Anterior cingulate cortex (tissue), 58 donors: ENCODE data around the gene CAPN1.
"Not testable (repeated sequence)": the region's sequence is repeated elsewhere in the genome, so short reads cannot be mapped to it uniquely, and the experiment has no call there.

Experiments used
- DNase-seq, 58 donors: peaks; one replicate each; lab custom pipeline; 2025; lab: John Stamatoyannopoulos, UW

CAPN1 gene

DNA sequence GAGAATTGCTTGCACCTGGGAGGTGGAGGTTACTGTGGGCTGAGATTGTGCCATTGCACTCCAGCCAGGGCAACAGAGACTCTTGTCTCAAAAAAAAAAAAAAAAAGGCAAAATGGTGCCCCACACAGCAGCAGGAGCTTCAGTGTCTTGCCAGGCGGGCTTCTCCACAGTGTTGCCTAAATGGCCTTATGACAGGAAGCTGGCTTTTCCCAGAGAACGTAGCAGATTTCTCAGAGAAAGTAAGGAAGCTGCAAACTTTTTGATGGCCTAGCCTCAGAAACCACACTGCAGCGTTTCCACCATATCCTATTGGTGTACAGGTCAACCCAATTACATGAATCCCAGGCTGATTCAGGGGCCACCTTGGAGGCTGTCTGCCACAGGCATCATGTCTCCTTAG lies 24.4 kb upstream of the CAPN1 start:
- no peak for DNase-seq

DNA sequence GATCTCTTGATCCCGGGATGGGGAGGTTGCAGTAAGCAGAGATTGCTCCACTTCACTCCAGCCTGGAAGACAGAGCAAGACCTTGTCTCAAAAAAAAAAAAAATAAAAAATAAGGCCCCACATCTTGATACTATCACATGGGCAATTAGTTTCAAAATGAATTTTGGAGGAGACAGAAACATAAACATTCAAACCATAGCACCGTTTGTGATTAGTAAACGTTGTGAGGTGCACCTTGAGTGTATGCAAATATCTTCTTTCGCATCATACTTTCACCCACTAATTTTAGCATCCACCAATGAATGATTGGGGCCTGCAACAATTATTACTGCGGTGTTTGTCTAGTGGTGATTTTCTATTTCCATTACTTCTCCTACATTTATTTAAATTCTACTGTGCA lies 22.7 kb upstream of the CAPN1 start:
- DNase-seq, result no peak

DNA sequence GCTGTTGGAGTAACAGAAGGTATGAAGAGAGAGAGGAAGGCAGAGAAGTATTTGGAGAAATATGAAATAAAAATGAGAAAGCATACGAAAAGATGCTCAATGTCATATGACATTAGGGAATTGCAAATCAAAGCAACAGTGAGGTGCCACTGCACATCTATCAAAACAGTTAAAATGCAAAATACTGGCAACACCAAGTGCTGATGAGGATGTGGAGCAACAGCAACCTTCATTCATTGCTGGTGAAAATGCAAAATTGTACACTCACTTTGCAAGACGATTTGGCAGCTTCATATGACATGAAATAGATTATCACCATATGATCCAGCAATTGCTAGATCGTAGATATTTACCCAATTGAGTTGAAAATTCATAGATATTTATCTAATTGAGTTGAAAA lies 21.1 kb upstream of the CAPN1 start:
- DNase-seq, result no peak

DNA sequence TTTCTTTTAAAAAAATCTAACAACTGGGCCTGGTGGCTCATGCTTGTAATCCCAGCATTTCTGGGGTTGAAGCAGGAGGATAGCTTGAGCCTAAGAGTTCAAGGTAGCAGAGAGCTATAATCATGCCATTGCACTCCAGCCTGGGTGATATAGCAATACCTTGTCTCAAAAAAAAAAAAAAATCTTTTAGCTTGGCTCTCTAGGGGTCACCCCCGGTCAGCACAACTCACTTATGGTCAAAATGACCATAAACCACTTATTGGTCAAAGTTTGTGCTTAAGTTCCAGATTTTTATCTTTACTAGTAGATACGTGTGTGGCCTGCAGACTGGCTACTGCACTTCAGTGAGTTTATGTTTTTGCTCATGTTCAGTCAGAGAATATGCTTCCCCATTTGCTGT lies 18.0 kb upstream of the CAPN1 start:
- no peak for DNase-seq

DNA sequence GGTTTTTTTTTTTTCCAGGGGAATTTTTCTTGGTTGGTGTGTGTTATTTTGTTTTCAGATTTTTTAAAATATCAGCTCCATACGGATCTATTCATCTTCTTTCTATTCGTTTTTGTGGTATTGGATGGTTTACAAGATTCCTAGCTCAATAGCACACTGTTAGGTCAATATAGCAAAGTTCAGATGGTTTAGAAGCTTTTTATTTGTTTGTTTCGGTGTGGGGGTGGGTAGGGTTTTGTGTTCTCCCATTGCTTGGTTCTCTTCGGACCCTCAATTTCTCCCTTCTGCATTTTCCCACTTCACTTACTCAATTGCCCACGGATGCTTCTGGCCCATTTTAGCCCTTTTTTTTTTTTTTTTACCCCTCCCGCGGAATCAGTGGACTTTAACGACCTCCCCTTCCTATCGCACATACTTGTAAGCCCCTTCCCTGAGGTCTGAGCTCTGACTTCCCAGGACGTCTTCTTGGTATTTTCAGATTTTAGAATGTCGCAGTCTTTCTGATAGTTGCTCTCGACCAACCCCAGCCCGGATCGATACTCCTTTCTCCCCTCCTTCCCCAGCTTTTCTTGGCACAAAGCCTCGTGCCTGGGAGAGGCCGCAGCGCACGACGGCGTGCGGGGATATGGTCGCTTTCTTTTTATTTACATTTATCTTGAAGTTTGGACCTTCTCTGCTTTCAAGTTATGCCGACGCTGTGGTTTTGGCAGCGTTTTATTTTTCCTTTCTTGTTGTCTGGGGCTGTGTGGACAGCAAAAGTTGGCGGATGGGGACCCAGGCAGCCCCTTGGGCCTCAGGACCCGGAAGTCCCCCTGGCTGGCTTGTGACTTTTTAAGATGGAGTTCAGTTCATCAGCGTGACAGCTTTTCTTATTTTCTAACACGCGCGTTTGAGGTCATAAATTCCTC lies 16.1 kb upstream of the CAPN1 start:
- DNase-seq, result no peak

DNA sequence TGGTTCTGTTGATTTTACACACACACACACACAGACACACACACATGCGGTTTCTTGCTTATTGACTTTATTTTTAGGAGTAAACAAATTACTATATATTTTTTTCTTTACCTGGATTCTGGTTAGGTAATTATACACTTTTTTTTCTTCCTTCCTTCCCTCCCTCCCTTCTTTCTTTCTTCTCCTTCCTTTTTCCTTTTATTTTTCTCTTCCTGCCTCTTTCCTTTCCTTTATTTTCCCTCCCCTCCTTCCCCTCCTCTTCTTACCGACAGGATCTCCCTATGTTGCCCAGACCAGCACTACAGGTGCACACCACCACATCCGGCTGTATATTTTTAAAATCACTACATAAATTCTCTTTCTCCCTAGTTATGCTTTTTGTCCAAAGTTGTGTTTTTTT lies 14.8 kb upstream of the CAPN1 start:
- DNase-seq, result no peak

DNA sequence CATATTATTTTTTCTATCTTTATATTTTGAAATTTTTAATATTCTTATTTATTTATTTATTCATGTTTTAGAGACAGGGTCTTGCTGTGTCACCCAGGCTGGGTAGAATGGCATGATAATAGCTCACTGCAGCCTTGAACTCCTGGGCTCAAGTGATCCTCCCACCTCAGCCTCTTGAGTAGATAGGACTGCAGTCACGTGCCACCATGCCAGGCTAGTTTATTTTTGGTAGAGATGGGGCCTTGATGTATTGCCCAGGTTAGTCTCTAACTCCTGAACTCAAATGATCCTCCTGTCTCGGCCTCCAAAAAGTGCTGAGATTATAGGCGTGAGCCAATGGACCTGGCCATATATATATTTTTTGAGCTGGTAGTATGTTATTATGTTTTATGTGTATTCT lies 14.1 kb upstream of the CAPN1 start:
- no peak for DNase-seq

DNA sequence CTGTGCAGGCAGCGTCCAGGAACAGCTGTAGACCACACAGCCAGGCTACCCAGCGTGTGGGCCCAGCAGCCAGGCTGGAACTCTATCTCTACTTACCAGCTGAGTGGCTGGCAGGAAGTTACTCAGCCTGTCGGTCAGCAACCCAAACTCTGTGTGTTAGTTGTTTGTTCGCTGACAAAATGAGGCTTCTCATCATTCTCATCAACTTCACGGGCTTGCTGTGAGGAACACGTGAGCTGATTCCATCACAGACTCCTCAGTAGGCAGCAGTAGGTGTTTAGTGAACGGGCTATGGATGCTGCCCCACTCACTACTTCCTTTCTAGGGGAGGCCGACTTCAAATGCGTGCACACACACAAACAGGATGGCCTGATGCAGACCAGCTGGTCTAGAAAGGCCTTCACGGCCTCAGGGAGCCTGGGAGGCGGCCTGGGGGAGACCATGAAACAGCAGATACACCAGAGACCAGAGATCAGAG lies 12.5 kb upstream of the CAPN1 start:
- DNase-seq, result no peak

DNA sequence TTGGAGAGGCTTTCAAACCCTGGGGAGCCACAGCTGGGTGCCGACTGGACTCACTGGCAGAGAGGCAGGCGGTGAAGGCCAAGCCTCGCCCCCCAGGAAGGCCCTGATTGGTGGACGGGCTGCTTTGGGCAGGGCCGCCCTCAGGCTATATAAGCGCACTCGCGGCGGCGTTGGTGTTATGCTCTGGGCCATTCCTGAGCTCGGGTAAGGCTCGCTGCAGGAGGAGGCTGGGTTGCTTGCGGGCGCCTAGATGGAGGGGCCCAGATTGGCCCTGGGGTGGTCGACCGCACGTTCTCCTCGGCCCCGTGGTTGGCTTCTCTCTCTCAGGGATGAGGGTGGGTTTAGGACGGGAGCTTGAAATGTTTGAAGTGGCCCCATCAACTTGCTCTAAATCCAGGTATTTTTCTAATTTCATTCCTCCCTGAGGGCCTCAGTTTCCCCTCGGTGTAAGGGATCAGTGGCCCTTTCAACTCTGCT lies 11.6 kb upstream of the CAPN1 start, which contains the start of gene SPDYC:
Gene SPDYC, plus strand, starts transcription at position 176 of the 477 bp plus-strand sequence. CDS start 1,125 bp downstream, outside the sequence.
- DNase-seq, result no peak

DNA sequence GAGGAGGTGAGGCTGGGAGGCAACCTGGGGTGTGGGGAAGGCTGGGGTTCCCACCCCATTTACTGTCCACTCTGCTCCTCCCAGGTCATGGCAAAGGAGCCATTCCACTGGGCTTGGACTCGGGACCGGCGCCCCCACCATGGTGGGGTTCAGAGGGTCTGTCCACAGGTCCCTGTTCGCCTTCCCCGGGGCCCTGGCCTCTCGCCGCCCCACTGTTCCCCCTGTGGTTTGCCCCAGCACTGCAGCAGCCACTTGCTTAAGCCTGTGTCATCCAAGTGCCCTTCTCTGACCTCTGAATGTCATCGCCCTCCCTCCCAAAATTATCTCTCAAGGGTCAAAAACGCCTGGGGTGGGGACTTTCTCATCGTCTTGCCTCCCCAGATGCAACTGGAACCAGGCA lies 9.1 kb upstream of the CAPN1 start:
- DNase-seq, result no peak

DNA sequence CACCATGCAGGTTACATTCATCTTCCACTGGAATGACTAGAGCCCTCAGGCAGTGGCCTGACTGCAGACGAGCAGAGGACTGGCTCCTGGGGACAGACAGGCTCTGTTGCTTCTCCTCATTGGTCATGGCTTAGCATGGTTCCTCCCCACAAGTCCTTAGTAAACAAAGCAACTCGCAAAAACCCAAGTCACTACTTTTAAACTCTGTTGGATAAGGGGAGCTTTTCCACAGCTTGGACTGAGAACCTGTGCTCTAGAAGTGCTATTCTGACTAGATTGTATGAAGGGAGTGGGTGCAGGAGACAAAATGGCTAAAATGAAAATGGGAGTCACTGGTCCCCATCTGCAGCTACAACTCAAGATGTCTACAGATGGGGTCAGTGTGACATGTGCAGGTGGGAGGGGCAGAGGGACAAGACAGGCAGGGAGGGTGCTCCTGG lies 7.1 kb upstream of the CAPN1 start:
- DNase-seq, result not testable (repeated sequence)

DNA sequence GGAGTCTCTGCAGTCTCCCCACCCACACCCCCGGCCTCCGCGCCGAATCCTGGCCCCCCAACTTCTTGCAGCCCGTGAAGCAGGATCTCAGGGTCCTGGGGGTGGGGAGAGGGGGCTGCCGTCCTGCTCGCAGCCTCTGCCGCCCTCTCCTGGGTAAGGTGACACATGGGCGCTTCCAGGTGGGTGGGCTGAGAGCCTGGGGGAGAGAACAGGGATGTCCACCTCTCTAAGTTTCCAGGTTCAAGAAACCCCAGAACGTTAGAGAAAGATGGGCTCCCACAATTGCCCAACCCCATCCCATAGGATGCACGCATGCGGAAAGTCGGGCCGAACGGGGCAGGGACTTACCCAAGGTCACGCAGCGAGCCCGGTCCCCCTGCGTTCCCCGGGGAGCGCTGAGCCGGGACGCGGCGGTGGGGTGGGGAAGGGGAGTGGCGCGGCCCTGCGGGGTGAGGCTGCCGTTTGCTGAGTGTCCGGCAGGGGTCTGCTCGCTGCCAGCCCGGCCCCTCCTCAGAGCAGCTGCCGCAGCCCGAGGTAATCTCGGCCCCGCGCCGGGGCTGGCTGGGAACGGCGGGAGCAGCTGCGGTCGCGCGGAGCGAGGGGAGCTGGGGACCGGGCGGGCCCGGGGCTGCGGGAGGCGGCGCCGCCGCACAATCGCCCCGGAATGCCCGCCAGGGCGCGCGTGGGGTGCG lies 705 bp upstream of the CAPN1 start:
- peak in 20 of 58 donors; percentile 11 to 59 (median 34) for DNase-seq

DNA sequence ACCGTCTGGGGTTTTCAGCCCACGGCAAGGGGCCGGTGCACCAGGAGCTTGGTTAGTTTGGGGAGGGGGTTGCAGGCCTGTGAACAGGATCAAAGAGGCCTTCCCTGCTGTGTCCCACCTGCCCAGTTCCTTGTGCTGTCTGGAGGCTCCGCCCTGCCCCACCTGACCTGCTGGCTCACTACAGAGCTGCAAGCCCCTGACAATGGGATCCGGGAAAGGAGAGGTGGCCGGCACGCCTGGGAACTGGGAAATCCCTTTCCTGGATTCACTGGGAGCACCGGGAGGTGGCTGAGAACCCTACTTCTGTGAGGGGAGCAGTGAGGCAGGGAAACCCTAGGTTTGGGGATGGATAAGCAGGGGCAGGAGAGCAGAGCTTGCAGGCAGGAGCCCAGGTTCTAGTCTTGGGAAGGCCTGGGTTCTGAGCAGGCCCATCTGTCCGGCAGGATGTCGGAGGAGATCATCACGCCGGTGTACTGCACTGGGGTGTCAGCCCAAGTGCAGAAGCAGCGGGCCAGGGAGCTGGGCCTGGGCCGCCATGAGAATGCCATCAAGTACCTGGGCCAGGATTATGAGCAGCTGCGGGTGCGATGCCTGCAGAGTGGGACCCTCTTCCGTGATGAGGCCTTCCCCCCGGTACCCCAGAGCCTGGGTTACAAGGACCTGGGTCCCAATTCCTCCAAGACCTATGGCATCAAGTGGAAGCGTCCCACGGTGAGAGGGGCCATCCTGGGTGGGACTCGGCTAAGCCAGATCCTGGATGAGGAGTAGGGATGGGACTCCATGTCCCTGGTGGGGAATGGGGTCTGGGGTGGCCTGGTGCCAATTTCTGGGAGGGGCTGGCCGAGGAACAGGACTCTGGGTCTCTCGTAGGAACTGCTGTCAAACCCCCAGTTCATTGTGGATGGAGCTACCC lies 786 bp downstream of the CAPN1 start:
- DNase-seq, result peak in 13 of 58 donors; percentile 6 to 45 (median 25)

DNA sequence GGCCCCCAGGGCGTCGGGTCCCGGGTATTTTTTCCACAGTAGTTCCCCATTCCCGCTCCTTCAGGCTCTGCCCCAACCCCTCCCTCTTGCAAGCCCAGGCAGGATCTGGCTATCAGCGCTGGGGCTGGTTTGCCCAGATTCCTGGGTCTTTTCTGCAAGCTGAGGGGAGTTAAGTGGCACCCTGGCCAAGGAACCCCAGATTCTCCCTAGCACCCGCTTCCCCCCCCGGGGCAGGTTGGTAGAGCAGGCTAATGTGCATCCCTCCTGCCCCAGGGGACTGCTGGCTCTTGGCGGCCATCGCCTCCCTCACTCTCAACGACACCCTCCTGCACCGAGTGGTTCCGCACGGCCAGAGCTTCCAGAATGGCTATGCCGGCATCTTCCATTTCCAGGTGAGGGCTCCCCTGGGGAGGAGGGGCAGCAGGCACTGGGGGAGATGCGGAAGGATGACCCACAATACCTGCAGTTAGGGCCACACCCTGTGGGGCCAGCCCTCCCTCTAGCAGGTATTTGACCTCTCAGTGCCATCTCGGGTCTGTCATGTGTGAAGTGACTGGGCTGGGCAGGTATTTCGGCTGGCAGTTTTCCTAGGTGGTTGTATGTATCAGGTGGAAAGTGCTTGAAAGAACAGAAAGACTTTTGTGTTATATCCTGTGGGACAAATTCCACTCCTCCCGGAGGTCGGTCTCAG lies 1.6 kb downstream of the CAPN1 start:
- no peak for DNase-seq

DNA sequence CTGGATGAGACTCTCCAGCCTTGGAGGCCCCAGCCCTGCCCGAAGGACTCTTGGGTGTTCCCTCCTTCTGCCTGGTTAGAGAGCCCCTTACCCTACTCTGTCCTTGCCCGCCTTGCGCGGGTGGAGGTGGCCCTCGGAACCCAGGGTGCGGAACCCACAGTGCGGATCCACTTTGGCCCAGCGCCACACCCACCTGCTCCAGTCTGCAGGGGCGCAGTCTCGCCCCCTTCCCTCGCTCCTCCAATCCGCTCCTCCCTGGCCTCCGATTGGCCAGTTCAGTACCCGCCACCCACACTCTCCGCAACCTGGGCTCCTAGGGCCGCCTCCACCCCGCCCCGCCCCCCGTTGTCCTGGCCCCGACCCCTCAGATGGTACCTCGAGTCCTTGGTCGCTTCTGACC lies 2.4 kb downstream of the CAPN1 start:
- peak in 1 of 58 donors; percentile 40 for DNase-seq

DNA sequence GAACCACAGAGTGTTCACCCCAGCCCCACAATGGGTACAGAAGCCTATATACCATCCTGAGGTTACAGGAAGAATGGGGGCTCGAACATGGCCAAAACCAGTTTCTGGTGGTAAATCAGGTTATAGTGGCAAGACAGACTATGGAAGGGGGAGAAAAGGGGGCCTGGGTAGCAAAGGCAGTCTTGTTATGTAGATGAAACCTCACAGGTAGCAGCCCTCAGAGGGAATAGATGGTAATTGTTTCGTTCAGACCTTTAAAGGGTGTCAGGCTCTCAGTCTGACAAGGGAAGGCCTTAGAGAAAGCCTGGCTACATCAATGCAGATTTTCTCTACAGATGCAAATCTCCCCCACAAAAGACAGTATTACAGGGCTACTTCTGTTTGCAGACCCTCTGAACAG lies 3.4 kb downstream of the CAPN1 start:
- DNase-seq, result no peak

DNA sequence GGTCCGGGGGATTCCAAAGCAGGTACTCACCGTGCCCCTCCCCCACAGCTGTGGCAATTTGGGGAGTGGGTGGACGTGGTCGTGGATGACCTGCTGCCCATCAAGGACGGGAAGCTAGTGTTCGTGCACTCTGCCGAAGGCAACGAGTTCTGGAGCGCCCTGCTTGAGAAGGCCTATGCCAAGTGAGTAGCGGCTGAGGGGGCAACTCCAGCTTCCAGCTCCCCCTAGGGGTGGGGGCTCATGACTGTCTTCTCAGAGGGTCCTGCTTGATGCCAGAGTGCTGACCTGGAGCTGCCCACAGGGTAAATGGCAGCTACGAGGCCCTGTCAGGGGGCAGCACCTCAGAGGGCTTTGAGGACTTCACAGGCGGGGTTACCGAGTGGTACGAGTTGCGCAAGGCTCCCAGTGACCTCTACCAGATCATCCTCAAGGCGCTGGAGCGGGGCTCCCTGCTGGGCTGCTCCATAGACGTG lies 4.2 kb downstream of the CAPN1 start:
- DNase-seq, result no peak

DNA sequence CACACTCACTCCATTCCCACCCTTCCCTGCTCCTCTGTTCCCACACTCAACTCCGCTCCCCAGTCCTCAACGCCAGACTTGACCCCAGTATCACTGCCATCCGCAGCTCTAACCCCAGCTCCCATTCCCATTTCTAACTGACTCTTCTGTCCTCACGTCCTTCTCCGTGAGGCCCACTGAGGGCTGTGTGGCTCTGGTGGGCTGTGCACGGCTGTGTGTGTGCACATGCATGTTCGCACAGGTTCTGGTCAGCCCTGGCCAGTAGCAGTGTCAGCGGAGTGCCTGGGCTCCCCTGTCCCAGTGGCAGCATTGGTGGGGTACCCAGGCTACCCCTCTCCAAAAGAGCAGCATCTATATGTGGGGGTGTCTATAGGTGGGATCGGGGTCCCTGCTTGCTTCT lies 5.0 kb downstream of the CAPN1 start:
- DNase-seq, result no peak

DNA sequence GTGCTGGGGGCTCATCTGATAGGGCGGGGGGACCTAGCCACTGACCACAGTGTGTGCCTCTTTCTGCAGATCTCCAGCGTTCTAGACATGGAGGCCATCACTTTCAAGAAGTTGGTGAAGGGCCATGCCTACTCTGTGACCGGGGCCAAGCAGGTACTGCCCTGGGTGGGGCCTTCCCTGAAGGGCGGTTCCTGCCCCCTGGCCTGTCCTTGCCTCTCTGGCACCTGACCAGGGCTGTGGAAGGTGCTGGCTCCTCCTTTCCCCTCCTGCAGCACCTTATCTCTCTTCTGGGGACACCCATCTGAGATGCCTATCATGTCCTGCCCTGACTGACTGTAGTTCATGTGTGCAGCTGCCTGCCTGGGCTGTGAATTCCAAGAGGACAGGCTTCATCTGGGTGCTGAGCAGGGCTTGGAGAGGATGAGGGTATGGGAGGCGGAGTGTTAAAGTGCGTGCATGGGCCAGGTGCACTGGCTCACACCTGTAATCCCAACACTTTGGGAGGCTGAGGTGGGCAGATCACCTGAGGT lies 5.5 kb downstream of the CAPN1 start:
- DNase-seq, result no peak
